Heart left ventricle (tissue), 13 donors: ENCODE data around the gene PRRX2.

Experiments used
- CTCF ChIP-seq, 12 donors: fragments of 200-600 bp; sonication (generic) in 4 of 12; IDR thresholded peaks; one replicate each; pipeline versions ENCODE4 v1.5.0 to v1.8.0; 2018 to 2022; ENCODE audit warnings: antibody characterized with exemption in 12 of 12, mild to moderate bottlenecking in 5 of 12
- POLR2A ChIP-seq, 2 donors: fragments of 450-650 bp; IDR thresholded peaks; one replicate each; pipeline ENCODE4 v1.6.1; 2017; ENCODE audit warnings: antibody characterized with exemption in 2 of 2, mild to moderate bottlenecking in 2 of 2, moderate library complexity in 2 of 2
- donor health status: ischemic (EF 13 %, LVEDD 7.1; RV severe dilation, severe dysfunction).
- donor health status: DM: no; HTN: yes; CAD: no.
- donor health status: DM: no; HTN: no; CAD: no.
- donor health status: ischemic (EF 25% LVEDD 6.9; RV normal size, moderate dysfunction).
- donor health status: ischemic (EF 25% LVEDD 5.7; RV mildly dilated, moderate dysfunction).
- donor health status: ischemic (EF 35%, LVEDD 5.7; RV mildly dilated, moderate dysfunction).
- donor health status: nonischemic (EF 11% LVEDD 7.7; RV severe dilation, severe dysfunction).
- donor health status: DM: yes; HTN: yes; CAD: no.
- donor health status: PGD.
- donor health status: ischemic (EF 29% LVEDD 5.4; RV normal size, mild dysfunction).
- donor health status: nonischemic (EF 23%, LVEDD 6.1; RV moderate dilation, normal function).

- TF ChIP-seq CTCF (IDR thresholded peaks at IDR 0.05) (no peak), POLR2A (IDR thresholded peaks at IDR 0.05) (no peak)
Observed at GRCh38 chr9:129669946-129670345, 4.5 kb downstream of the PRRX2 start.
